Lung (tissue), 12 donors: Measurements from ENCODE around the gene IGSF9. TPM values are rescaled to one million over a fixed set of nuclear protein-coding genes. Genes with fewer than 3 reads are reported as not detected.

Experiments used
- ATAC-seq: fragments of 200-7000 bp; cut with Tn5 transposase; one replicate; pipeline ENCODE4 v1.9.1; 2020; ENCODE audit warnings: moderate number of reproducible peaks; ENCODE audit not compliant: insufficient read depth, low FRiP score
- DNase-seq, 3 donors: peaks; one replicate each; pipeline ENCODE4 v3.0.0-alpha.2; 2013 to 2017
- H3K27ac ChIP-seq, 2 donors: one replicate each; pipeline ENCODE4 v1.5.1; 2013; ENCODE audit warnings: mild to moderate bottlenecking in 2 of 2, moderate library complexity in 2 of 2, control low read depth in 1 of 2, inconsistent platforms in 1 of 2, low read depth in 1 of 2, low read length in 1 of 2
- H3K27me3 ChIP-seq, 3 donors: one replicate each; pipeline ENCODE4 v1.5.1; 2013; ENCODE audit warnings: low read length in 2 of 3; ENCODE audit not compliant: control insufficient read depth in 3 of 3, insufficient read depth in 3 of 3
- H3K36me3 ChIP-seq, 4 donors: one replicate each; pipeline ENCODE4 v1.5.1; 2013; ENCODE audit warnings: low read length in 4 of 4, mild to moderate bottlenecking in 1 of 4, moderate library complexity in 1 of 4; ENCODE audit not compliant: control insufficient read depth in 4 of 4, insufficient read depth in 4 of 4
- H3K4me1 ChIP-seq, 5 donors: one replicate each; pipeline ENCODE4 v1.5.1; 2013; ENCODE audit warnings: low read length in 5 of 5, mild to moderate bottlenecking in 2 of 5, moderate library complexity in 1 of 5; ENCODE audit not compliant: control insufficient read depth in 5 of 5, insufficient read depth in 5 of 5
- H3K4me3 ChIP-seq: one replicate; pipeline ENCODE4 v1.5.1; 2013; ENCODE audit warnings: mild to moderate bottlenecking, control low read depth, moderate library complexity
- H3K9ac ChIP-seq, 2 donors: one replicate each; pipeline ENCODE4 v1.5.1; 2013; ENCODE audit warnings: low read length in 2 of 2, control low read depth in 1 of 2; ENCODE audit not compliant: insufficient read depth in 1 of 2
- H3K9me3 ChIP-seq, 4 donors: one replicate each; pipeline ENCODE4 v1.5.1; 2013; ENCODE audit warnings: low read length in 3 of 4, mild to moderate bottlenecking in 1 of 4, moderate library complexity in 1 of 4; ENCODE audit not compliant: control insufficient read depth in 4 of 4, insufficient read depth in 3 of 4
- CTCF ChIP-seq: IDR thresholded peaks from 2 replicates; pipeline ENCODE4 v1.5.1; 2012; ENCODE audit warnings: mild to moderate bottlenecking; ENCODE audit errors: control extremely low read depth, extremely low read depth
- WGBS, 2 donors: extraction: QIAGEN DNeasy Blood & Tissue Kit; methylation state at CpG; one replicate each; pipeline ENCODE4 v1.1.7; 2013; 5-methylcytosine and 5-hydroxymethylcytosine counted together
- polyA plus RNA-seq, 2 donors: library from polyadenylated mRNA; stranded (reverse); fragments of 200-250 nt; gene quantifications; one replicate each; pipeline ENCODE4 v1.2.1, GENCODE V29; 2013
- total RNA-seq, 2 donors: library from RNA; depleted of rRNA in 1 of 2; stranded (reverse); fragments of >200 nt in 1 of 2; gene quantifications; one replicate each; pipeline ENCODE4 v1.2.1, GENCODE V29; 2014 to 2021
- donor health status: control.
- donor health status: control.
- donor health status: Bipolar disorder and iron deficiency.
- donor health status: healthy.
- donor health status: DM: yes; HTN: yes; CAD: no.

Gene IGSF9
- total and polyA plus RNA-seq, 4 donors, result 1.4 to 4.9 (median 2.0) TPM

- H3K9me3 ChIP-seq, result peaks cover 0 to 2% (median 0%) of the 10 kb centered on the region in 4 donors
- no peak overlapping the region for H3K27ac ChIP-seq
- WGBS, 2 donors, result 82 to 95% methylated on average over 6 of the region's 6 CpGs
- H3K36me3 ChIP-seq, result no peaks in the 10 kb centered on the region
- ATAC-seq (no peak), DNase-seq (no peak)
- H3K4me3 ChIP-seq, result no peak overlapping the region
- H3K4me1 ChIP-seq, result peaks cover 0 to 3% (median 0%) of the 10 kb centered on the region in 5 donors
- no peak for TF ChIP-seq CTCF
- H3K27me3 ChIP-seq, result peaks cover 0 to 5% (median 0%) of the 10 kb centered on the region in 3 donors
- no peak overlapping the region for H3K9ac ChIP-seq
These were observed 28.0 kb upstream of the IGSF9 start for GRCh38 chr1:159973350-159973940.

GRCh38 chr1:159972443-159973205 is 27.2 kb upstream of the IGSF9 start:
- Histone ChIP-seq H3K36me3 (no peaks in the 10 kb centered on the region), H3K9ac (no peak overlapping the region), H3K4me3 (no peak overlapping the region), H3K4me1 (peaks cover 0 to 3% (median 0%) of the 10 kb centered on the region in 5 donors), H3K27ac (no peak overlapping the region), H3K9me3 (peaks cover 0 to 2% (median 0%) of the 10 kb centered on the region in 4 donors), H3K27me3 (peaks cover 0 to 5% (median 0%) of the 10 kb centered on the region in 3 donors)
- DNase-seq (no peak), ATAC-seq (no peak)
- TF ChIP-seq CTCF, result no peak
- 93 to 99% methylated on average over 8 of the region's 8 CpGs for WGBS, 2 donors

DNA sequence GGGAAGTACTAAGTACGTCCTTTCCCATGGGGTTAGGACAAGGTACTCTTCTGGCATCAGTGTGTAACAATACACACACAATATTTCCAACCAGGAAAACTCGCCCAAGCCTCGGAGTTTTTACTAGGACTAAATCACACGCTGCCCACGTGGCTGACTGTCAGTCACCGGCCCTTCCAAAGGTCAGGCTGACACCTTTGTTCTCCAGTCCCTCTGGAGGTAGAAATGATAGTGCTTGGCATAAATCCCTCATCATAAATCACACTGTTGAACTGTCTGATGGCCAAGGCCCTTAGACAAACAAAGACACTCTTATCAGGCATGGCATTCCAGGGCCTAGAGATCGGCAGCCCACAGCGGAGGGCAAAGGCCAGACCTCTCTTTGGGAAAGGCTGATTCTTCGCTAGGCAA is 25.5 kb upstream of the IGSF9 start:
- H3K9me3 ChIP-seq, result peaks cover 0 to 2% (median 0%) of the 10 kb centered on the region in 4 donors
- H3K9ac ChIP-seq, result no peak overlapping the region
- 61 to 73% methylated on average over 9 of the region's 9 CpGs for WGBS, 2 donors
- no peak for TF ChIP-seq CTCF
- peaks cover 0 to 5% (median 0%) of the 10 kb centered on the region in 3 donors for H3K27me3 ChIP-seq
- H3K27ac ChIP-seq, result no peak overlapping the region
- H3K36me3 ChIP-seq, result no peaks in the 10 kb centered on the region
- ATAC-seq (no peak), DNase-seq (no peak)
- no peak overlapping the region for H3K4me3 ChIP-seq
- peaks cover 0 to 3% (median 0%) of the 10 kb centered on the region in 5 donors for H3K4me1 ChIP-seq
